H9 (cell line): ENCODE results near the gene KRT32. TPM values are rescaled to one million over a fixed set of nuclear protein-coding genes. Genes with fewer than 3 reads are reported as not detected.

Experiments
- DNase-seq: peaks from one replicate; pipeline ENCODE4 v3.0.0-alpha.2; 2017
- H2AFZ ChIP-seq: one replicate; pipeline ENCODE4 v1.6.1; 2013; ENCODE audit warnings: mild to moderate bottlenecking, low read length, control low read depth, moderate library complexity
- H2AK5ac ChIP-seq: 2 replicates; pipeline ENCODE4 v1.6.1; 2013; ENCODE audit warnings: low read length, control low read depth, mixed read lengths; ENCODE audit not compliant: insufficient read length
- H2BK120ac ChIP-seq: one replicate; pipeline ENCODE4 v1.6.1; 2013; ENCODE audit warnings: low read depth, mild to moderate bottlenecking, low read length, control low read depth, inconsistent platforms; ENCODE audit not compliant: poor library complexity, severe bottlenecking
- H2BK12ac ChIP-seq: 2 replicates; pipeline ENCODE4 v1.6.1; 2013; ENCODE audit warnings: low read length, control low read depth, mixed read lengths, low read depth; ENCODE audit not compliant: insufficient read length
- H2BK15ac ChIP-seq: 2 replicates; pipeline ENCODE4 v1.6.1; 2013; ENCODE audit warnings: low read depth, low read length, control low read depth
- H2BK20ac ChIP-seq: one replicate; pipeline ENCODE4 v1.6.1; 2013; ENCODE audit warnings: low read depth, mild to moderate bottlenecking, low read length, control low read depth, inconsistent platforms; ENCODE audit not compliant: poor library complexity, severe bottlenecking
- H2BK5ac ChIP-seq: 2 replicates; pipeline ENCODE4 v1.6.1; 2013; ENCODE audit warnings: low read length, control low read depth, mixed read lengths; ENCODE audit not compliant: insufficient read length
- H3K14ac ChIP-seq: 2 replicates; pipeline ENCODE4 v1.6.1; 2013; ENCODE audit warnings: low read length, control low read depth; ENCODE audit not compliant: insufficient read depth
- H3K18ac ChIP-seq: 2 replicates; pipeline ENCODE4 v1.6.1; 2013; ENCODE audit warnings: low read depth, mild to moderate bottlenecking, mixed read lengths, low read length, control low read depth; ENCODE audit not compliant: insufficient read length
- H3K23ac ChIP-seq: 2 replicates; pipeline ENCODE4 v1.6.1; 2013; ENCODE audit warnings: low read length, control low read depth, mixed read lengths, low read depth; ENCODE audit not compliant: insufficient read length
- H3K23me2 ChIP-seq: 2 replicates; pipeline ENCODE4 v1.6.1; 2013; ENCODE audit warnings: low read depth, mild to moderate bottlenecking, mixed read lengths, low read length, control low read depth; ENCODE audit not compliant: insufficient read length, poor library complexity, severe bottlenecking
- H3K27ac ChIP-seq: 2 replicates; pipeline ENCODE4 v1.5.1; 2013; ENCODE audit warnings: low read length, control low read depth, mixed read lengths, low read depth; ENCODE audit not compliant: insufficient read length
- H3K27me3 ChIP-seq: 2 replicates; pipeline ENCODE4 v1.6.1; 2013; ENCODE audit warnings: low read length, control low read depth, inconsistent platforms; ENCODE audit not compliant: insufficient read depth
- H3K4ac ChIP-seq: 2 replicates; pipeline ENCODE4 v1.6.1; 2013; ENCODE audit warnings: low read depth, mild to moderate bottlenecking, control low read depth, inconsistent platforms, low read length, moderate library complexity
- H3K4me1 ChIP-seq: 2 replicates; pipeline ENCODE4 v1.6.1; 2013; ENCODE audit warnings: low read length, control low read depth, inconsistent platforms; ENCODE audit not compliant: insufficient read depth
- H3K4me2 ChIP-seq: 2 replicates; pipeline ENCODE4 v1.6.1; 2013; ENCODE audit warnings: low read length, control low read depth, mixed read lengths; ENCODE audit not compliant: insufficient read length, insufficient read depth
- H3K56ac ChIP-seq: 2 replicates; pipeline ENCODE4 v1.6.1; 2013; ENCODE audit warnings: low read depth, mild to moderate bottlenecking, mixed read lengths, low read length, control low read depth; ENCODE audit not compliant: insufficient read length
- H3K79me1 ChIP-seq: 2 replicates; pipeline ENCODE4 v1.6.1; 2013; ENCODE audit warnings: low read depth, mild to moderate bottlenecking, moderate library complexity, low read length, control low read depth, inconsistent platforms; ENCODE audit not compliant: insufficient read depth, poor library complexity, severe bottlenecking
- H3K79me2 ChIP-seq: 2 replicates; pipeline ENCODE4 v1.6.1; 2013; ENCODE audit warnings: low read length, control low read depth, inconsistent platforms; ENCODE audit not compliant: insufficient read depth
- H3K9ac ChIP-seq: 2 replicates; pipeline ENCODE4 v1.6.1; 2013; ENCODE audit warnings: low read length, control low read depth, mixed read lengths; ENCODE audit not compliant: insufficient read length; ENCODE audit errors: extremely low read depth
- H3K9me3 ChIP-seq: one replicate; pipeline ENCODE4 v1.6.1; 2013; ENCODE audit warnings: low read depth, low read length, inconsistent platforms; ENCODE audit not compliant: control insufficient read depth
- H3T11ph ChIP-seq: one replicate; pipeline ENCODE4 v1.6.1; 2013; ENCODE audit warnings: mild to moderate bottlenecking, low read length, control low read depth, inconsistent platforms
- H4K20me1 ChIP-seq: one replicate; pipeline ENCODE4 v1.6.1; 2013; ENCODE audit not compliant: control insufficient read depth, insufficient read length, insufficient read depth
- H4K5ac ChIP-seq: 2 replicates; pipeline ENCODE4 v1.6.1; 2013; ENCODE audit warnings: low read depth, mild to moderate bottlenecking, mixed read lengths, low read length, control low read depth; ENCODE audit not compliant: insufficient read length
- H4K8ac ChIP-seq: replicated peaks from 2 replicates; pipeline ENCODE4 v1.6.1; 2013; ENCODE audit warnings: low read length, control low read depth, mixed read lengths, low read depth; ENCODE audit not compliant: insufficient read length
- H4K91ac ChIP-seq: 2 replicates; pipeline ENCODE4 v1.6.1; 2013; ENCODE audit warnings: low read depth, mild to moderate bottlenecking, moderate library complexity, mixed read lengths, low read length, control low read depth; ENCODE audit not compliant: insufficient read length
- H3K27ac Mint-ChIP-seq, 3 experiments: 2 replicates in 2 of 3; 3 replicates in 1 of 3; pipeline ENCODE4 v1.8.0; 2020 to 2021; ENCODE audit warnings: mixed read lengths in 3 of 3, mild to moderate bottlenecking in 1 of 3, moderate library complexity in 1 of 3
- H3K27me3 Mint-ChIP-seq: 2 replicates; pipeline ENCODE4 v1.8.0; 2021; ENCODE audit warnings: low read depth, mild to moderate bottlenecking, moderate library complexity, mixed read lengths
- H3K36me3 Mint-ChIP-seq, 3 experiments: 2 replicates in 2 of 3; 3 replicates in 1 of 3; pipeline ENCODE4 v1.8.0; 2020 to 2021; ENCODE audit warnings: low read depth in 3 of 3, mixed read lengths in 3 of 3; ENCODE audit not compliant: insufficient read depth in 1 of 3
- H3K4me1 Mint-ChIP-seq, 2 experiments: 2 replicates each; pipeline ENCODE4 v1.8.0; 2020; ENCODE audit warnings: mixed read lengths in 2 of 2
- H3K4me3 Mint-ChIP-seq, 2 experiments: 2 replicates in 1 of 2; 3 replicates in 1 of 2; pipeline ENCODE4 v1.8.0; 2020 to 2021; ENCODE audit warnings: mild to moderate bottlenecking in 2 of 2, mixed read lengths in 2 of 2, moderate library complexity in 1 of 2
- H3K9me3 Mint-ChIP-seq, 2 experiments: 2 replicates in 1 of 2; 3 replicates in 1 of 2; pipeline ENCODE4 v1.8.0; 2020; ENCODE audit warnings: mild to moderate bottlenecking in 2 of 2, mixed read lengths in 2 of 2, moderate library complexity in 1 of 2
- CTCF ChIP-seq: fragments of 200-600 bp; sonication (generic); conservative IDR thresholded peaks from 3 replicates; pipeline ENCODE4 v1.8.0; 2021; ENCODE audit warnings: antibody characterized with exemption, mild to moderate bottlenecking
- WGBS: extraction: QIAGEN DNeasy Blood & Tissue Kit; methylation state at CpG from one replicate; pipeline ENCODE4 v1.1.7; 2013; ENCODE audit warnings: missing lambda C conversion rate, low lambda C conversion rate, mixed read lengths; ENCODE audit not compliant: insufficient read length; ENCODE audit errors: extremely low coverage; 5-methylcytosine and 5-hydroxymethylcytosine counted together
- total RNA-seq: library from RNA; stranded (reverse); gene quantifications from 2 replicates; pipeline ENCODE4 v1.2.1, GENCODE V29; 2021

KRT32 gene
- total RNA-seq, 1 experiment from 2014 or later: not detected

- no peak overlapping the region for H2AK5ac ChIP-seq
- H3K23ac ChIP-seq: no peak overlapping the region
- no peaks in the 10 kb centered on the region for H3K9me3 Mint-ChIP-seq
- WGBS: no CpG with 5 or more reads among the region's 8 CpGs
- no peaks in the 10 kb centered on the region for H3K9me3 ChIP-seq
- no peaks in the 10 kb centered on the region for H3K79me2 ChIP-seq
- no peak overlapping the region for H3K14ac ChIP-seq
- no peaks in the 10 kb centered on the region for H3K27me3 ChIP-seq
- no peak overlapping the region for H3K4me3 Mint-ChIP-seq
- peaks cover 21 to 24% of the 10 kb centered on the region in 2 experiments for H3K4me1 Mint-ChIP-seq
- H2BK12ac ChIP-seq: no peak overlapping the region
- no peak overlapping the region for H4K8ac ChIP-seq
- no peak overlapping the region for H3K27ac ChIP-seq
- no peak overlapping the region for H2BK15ac ChIP-seq
- no peak for DNase-seq
- H3K4ac ChIP-seq: no peak overlapping the region
- no peaks in the 10 kb centered on the region for H4K20me1 ChIP-seq
- peaks cover 3% of the 10 kb centered on the region; the same call in 1 of the 2 replicates for H3K4me1 ChIP-seq
- H3K4me2 ChIP-seq: no peak overlapping the region
- TF ChIP-seq CTCF: no peak
- H2AFZ ChIP-seq: no peak overlapping the region
- H2BK5ac ChIP-seq: no peak overlapping the region
- no peaks in the 10 kb centered on the region for H3K79me1 ChIP-seq
- H3K36me3 Mint-ChIP-seq: no peaks in the 10 kb centered on the region
- no peak overlapping the region for H3K27ac Mint-ChIP-seq
- H3K56ac ChIP-seq: no peak overlapping the region
- H3T11ph ChIP-seq: no peak overlapping the region
- no peak overlapping the region for H4K5ac ChIP-seq
- H3K23me2 ChIP-seq: no peaks in the 10 kb centered on the region
- H3K18ac ChIP-seq: no peak overlapping the region
- H2BK20ac ChIP-seq: no peak overlapping the region
- H4K91ac ChIP-seq: no peak overlapping the region
- no peak overlapping the region for H3K9ac ChIP-seq
- no peak overlapping the region for H2BK120ac ChIP-seq
- H3K27me3 Mint-ChIP-seq: no peaks in the 10 kb centered on the region
Measured at GRCh38 chr17:41504246-41504977, 37.2 kb upstream of the KRT32 start.
